Endothelial cell of umbilical vein (primary cell): Measurements from ENCODE around the gene H2BW1. TPM values are rescaled to one million over a fixed set of nuclear protein-coding genes. Genes with fewer than 3 reads are reported as not detected.
"Not testable (repeated sequence)": the region's sequence is repeated elsewhere in the genome, so short reads cannot be mapped to it uniquely, and the experiment has no call there.

ENCODE experiments used
- Bru-seq: library from RNA; stranded (reverse); fragments of 400-500 nt; gene quantifications from one replicate; lab custom pipeline; 2021; lab: Mats Ljungman, UMichigan
- BruChase-seq, 2 experiments: library from RNA; stranded (reverse); fragments of 400-500 nt; gene quantifications; one replicate each; lab custom pipeline; 2021; lab: Mats Ljungman, UMichigan
- BruUV-seq: library from RNA; stranded (reverse); fragments of 400-500 nt; replicated peaks from 2 replicates; lab custom pipeline; 2021; lab: Mats Ljungman, UMichigan
- CTCF ChIA-PET: fragments of 300-600, 350-600 bp; sonication (Branson Sonifier 250); formaldehyde crosslinking; loops from one replicate; lab custom pipeline; 2021; ENCODE audit warnings: antibody characterized with exemption, inconsistent platforms; lab: Charles Lee
- POLR2A ChIA-PET: fragments of 300-600, 350-600 bp; sonication (Branson Sonifier 250); formaldehyde crosslinking; loops from one replicate; lab custom pipeline; 2021; ENCODE audit warnings: antibody characterized with exemption, inconsistent platforms; lab: Charles Lee
- DNase-seq: peaks from one replicate; pipeline ENCODE4 v3.0.0-alpha.2; 2011; ENCODE audit warnings: low read depth, low spot score
- FAIRE-seq: peaks from 2 replicates; lab custom pipeline; 2011; peaks lifted over from hg19 to GRCh38; lab: Jason Lieb, UNC
- H2AFZ ChIP-seq: 2 replicates; pipeline ENCODE4 v1.6.0; 2012; ENCODE audit warnings: low read depth, low read length, control low read depth, inconsistent platforms
- H3K27ac ChIP-seq: 2 replicates; pipeline ENCODE4 v1.5.1; 2011; ENCODE audit warnings: low read depth, mild to moderate bottlenecking, control low read depth, low read length, moderate library complexity; ENCODE audit not compliant: insufficient read depth
- H3K27me3 ChIP-seq, 2 experiments: 2 replicates each; pipeline versions ENCODE4 v1.6.0 to v1.6.1; 2011; ENCODE audit warnings: low read length in 2 of 2, mixed read lengths in 1 of 2; ENCODE audit not compliant: control insufficient read depth in 2 of 2, insufficient read depth in 2 of 2
- H3K36me3 ChIP-seq, 2 experiments: 2 replicates in 1 of 2; 3 replicates in 1 of 2; pipeline ENCODE4 v1.5.1; 2011; ENCODE audit warnings: low read length in 2 of 2, mild to moderate bottlenecking in 1 of 2, moderate library complexity in 1 of 2; ENCODE audit not compliant: control insufficient read depth in 2 of 2, insufficient read depth in 2 of 2; ENCODE audit errors: extremely low read depth in 1 of 2
- H3K4me1 ChIP-seq: 3 replicates; pipeline ENCODE4 v1.5.1; 2011; ENCODE audit warnings: mild to moderate bottlenecking, low read length; ENCODE audit not compliant: control insufficient read depth, insufficient read depth; ENCODE audit errors: extremely low read depth
- H3K4me2 ChIP-seq: 2 replicates; pipeline ENCODE4 v1.6.1; 2011; ENCODE audit warnings: low read length, control low read depth, mixed read lengths; ENCODE audit not compliant: insufficient read depth
- H3K4me3 ChIP-seq, 3 experiments: fragments of 200-600 bp in 1 of 3; sonication (generic), shearing (Covaris generic) in 1 of 3; replicated peaks in 1 of 3; 2 replicates each; pipeline ENCODE4 v1.5.1; 2011 to 2016; ENCODE audit warnings: control low read depth in 3 of 3, low read length in 3 of 3, mild to moderate bottlenecking in 2 of 3, inconsistent platforms in 1 of 3, low read depth in 1 of 3, moderate library complexity in 1 of 3; ENCODE audit not compliant: insufficient read depth in 1 of 3
- H3K79me2 ChIP-seq: 2 replicates; pipeline ENCODE4 v1.6.0; 2012; ENCODE audit warnings: low read length, inconsistent platforms; ENCODE audit not compliant: control insufficient read depth, insufficient read depth
- H3K9ac ChIP-seq: replicated peaks from 2 replicates; pipeline ENCODE3; 2011; ENCODE audit warnings: low read length, control low read depth; ENCODE audit not compliant: insufficient read depth; ENCODE audit errors: extremely low read depth
- H3K9me1 ChIP-seq: replicated peaks from 3 replicates; pipeline ENCODE4 v1.6.0; 2011; ENCODE audit warnings: mild to moderate bottlenecking, low read length; ENCODE audit not compliant: control insufficient read depth, insufficient read depth; ENCODE audit errors: extremely low read depth
- H3K9me3 ChIP-seq: replicated peaks from 2 replicates; pipeline ENCODE4 v1.5.1; 2012; ENCODE audit warnings: low read length, inconsistent platforms; ENCODE audit not compliant: control insufficient read depth, insufficient read depth
- H4K20me1 ChIP-seq: replicated peaks from 2 replicates; pipeline ENCODE3; 2011; ENCODE audit warnings: mild to moderate bottlenecking, low read length; ENCODE audit not compliant: control insufficient read depth, insufficient read depth; ENCODE audit errors: extremely low read depth
- CTCF ChIP-seq, 2 donors: IDR thresholded peaks; 1 replicate in 1 of 2; 2 replicates in 1 of 2; pipeline ENCODE4 v1.5.1; 2011; ENCODE audit warnings: low read length in 2 of 2, mild to moderate bottlenecking in 2 of 2, moderate library complexity in 2 of 2, control low read depth in 1 of 2, inconsistent platforms in 1 of 2, low read depth in 1 of 2; ENCODE audit not compliant: insufficient read depth in 1 of 2; ENCODE audit errors: extremely low read depth in 1 of 2
- EZH2 ChIP-seq: IDR thresholded peaks from 2 replicates; pipeline ENCODE4 v1.6.1; 2012; ENCODE audit warnings: borderline replicate concordance, low read depth, mild to moderate bottlenecking, moderate library complexity, low read length, inconsistent platforms; ENCODE audit not compliant: severe bottlenecking
- FOS ChIP-seq: IDR thresholded peaks from 2 replicates; pipeline ENCODE4 v1.6.1; 2011; ENCODE audit warnings: mild to moderate bottlenecking, low read length, moderate library complexity, borderline replicate concordance; ENCODE audit not compliant: insufficient read depth
- GATA2 ChIP-seq: IDR thresholded peaks from 2 replicates; pipeline ENCODE4 v1.7.0; 2011; ENCODE audit warnings: low read depth, mild to moderate bottlenecking, moderate library complexity, mixed read lengths, low read length; ENCODE audit not compliant: insufficient read length, insufficient read depth
- JUN ChIP-seq: IDR thresholded peaks from 2 replicates; pipeline ENCODE4 v1.6.1; 2011; ENCODE audit warnings: borderline replicate concordance, low read depth; ENCODE audit not compliant: insufficient read length, insufficient read depth
- MAX ChIP-seq: IDR thresholded peaks from 2 replicates; pipeline ENCODE4 v1.6.1; 2011; ENCODE audit not compliant: insufficient read depth, insufficient read length
- MYC ChIP-seq: IDR thresholded peaks from one replicate; pipeline ENCODE4 v1.6.1; 2011; ENCODE audit warnings: mild to moderate bottlenecking, low read depth, low read length
- POLR2A ChIP-seq: IDR thresholded peaks from 2 replicates; pipeline ENCODE4 v1.6.1; 2012; ENCODE audit warnings: low read depth, mild to moderate bottlenecking, control low read depth, low read length
- POLR2AphosphoS5 ChIP-seq: IDR thresholded peaks from 2 replicates; pipeline ENCODE4 v1.6.1; 2012; ENCODE audit warnings: low read depth, mild to moderate bottlenecking, control low read depth, low read length, moderate library complexity; ENCODE audit not compliant: insufficient read depth
- dilution Hi-C: fragments of 300-500 bp; cut with MboI; formaldehyde crosslinking; loops from one replicate; pipeline ENCODE4 v1.15.0; 2019; ENCODE audit warnings: low sequenced_read_pairs; ENCODE audit not compliant: extremely low pct_ligation_motif_present
- intact Hi-C: fragments of 100-400 bp; cut with micrococcal nuclease; formaldehyde crosslinking; loops from one replicate; pipeline ENCODE4 v1.10.0; 2022
- long read RNA-seq: library from polyadenylated mRNA; stranded (forward); transcript quantifications from one replicate; pipeline ENCODE4 v2.0.0, GENCODE V29; 2021
- polyA minus RNA-seq, 3 experiments: library from RNA; depleted of rRNA, polyadenylated mRNA; stranded (reverse); fragments of >200 nt; gene quantifications; 1 replicate in 1 of 3; 2 replicates in 2 of 3; pipeline ENCODE4 v1.2.3, GENCODE V29; 2011
- polyA plus RNA-seq, 4 experiments: library from polyadenylated mRNA; depleted of rRNA in 3 of 4; stranded (reverse) in 3 of 4; unstranded in 1 of 4; fragments of >200 nt; gene quantifications; 2 replicates each; pipeline versions ENCODE4 v1.2.1 to v1.2.3, GENCODE V29; 2011 to 2012; ENCODE audit warnings: missing spikeins in 1 of 4
- total RNA-seq: library from RNA; stranded (reverse); gene quantifications from 2 replicates; pipeline ENCODE4 v1.2.3, GENCODE V29; 2021

The H2BW1 gene
- not detected in 2 replicates for total RNA-seq
- polyA plus RNA-seq: not detected in 2 replicates
- not detected in 2 replicates for polyA plus RNA-seq (2011; cell fraction: cytosol; rRNA removed)
- not detected in 2 replicates for polyA plus RNA-seq (2011; cell fraction: nucleus; rRNA removed)
- not detected in 2 replicates for polyA plus RNA-seq (2012)
- not detected in 2 replicates for polyA minus RNA-seq
- not detected for polyA minus RNA-seq (2011; cell fraction: cytosol; rRNA and poly(A)+ RNA removed)
- polyA minus RNA-seq (2011; cell fraction: nucleus; rRNA and poly(A)+ RNA removed): not detected in 2 replicates
- not detected for Bru-seq, nascent RNA
- not detected for BruChase-seq, experiment 1, labeled RNA remaining after a 6-hour chase
- BruChase-seq, experiment 2, labeled RNA remaining after a 2-hour chase: not detected
- long read RNA-seq: 0 reads

- Histone ChIP-seq H3K36me3 (no peaks in the 10 kb centered on the region), H3K9me3 (no peaks in the 10 kb centered on the region), H3K4me3 (no peak within 1 kb of the TSS), H3K4me1 (no peaks in the 10 kb centered on the region), H2AFZ (no peak within 1 kb of the TSS), H3K4me2 (no peak within 1 kb of the TSS), H3K79me2 (no peaks in the 10 kb centered on the region), H3K9me1 (no peaks in the 10 kb centered on the region), H4K20me1 (no peaks in the 10 kb centered on the region), H3K27ac (no peak within 1 kb of the TSS), H3K9ac (no peak within 1 kb of the TSS), H3K27me3 (no peaks in the 10 kb centered on the region)
- no peak for TF ChIP-seq POLR2A
- TF ChIP-seq MYC: no peak
- TF ChIP-seq MAX: no peak
- no peak for TF ChIP-seq GATA2
- TF ChIP-seq FOS: no peak
- TF ChIP-seq JUN: no peak
- TF ChIP-seq POLR2AphosphoS5: no peak
- no peak for TF ChIP-seq EZH2
- no peak for TF ChIP-seq CTCF (IDR thresholded peaks at IDR 0.05; ENCODE audit: extremely low read depth in 1 of 2, insufficient read depth in 1 of 2, low read depth in 1 of 2, low read length in 2 of 2)
- DNase-seq (no peak), FAIRE-seq (no peak)
- no TSS peak for BruUV-seq
- intact Hi-C loops: no loop called here
- dilution Hi-C loops: no loop called here
- POLR2A ChIA-PET: no interaction called here
- CTCF ChIA-PET: no interaction called here
Measured at GRCh38 chrX:104013606-104014005, at the start of gene H2BW1. Gene H2BW1, minus strand, starts transcription at chrX:104013708. Its CDS starts 132 bp downstream, at chrX:104013576.

GRCh38 chrX:104062636-104063035 lies 49.1 kb upstream of the H2BW1 start:
- H3K9me3 ChIP-seq, H3K4me3 ChIP-seq, DNase-seq, H3K27ac ChIP-seq, FAIRE-seq, H2AFZ ChIP-seq, H3K79me2 ChIP-seq, H3K27me3 ChIP-seq, H3K4me2 ChIP-seq, CTCF ChIA-PET, H3K36me3 ChIP-seq, dilution Hi-C loops, intact Hi-C loops, H3K9me1 ChIP-seq, H3K9ac ChIP-seq, POLR2A ChIA-PET, H4K20me1 ChIP-seq, BruUV-seq, H3K4me1 ChIP-seq: not testable (repeated sequence)
